ENCODE results near the gene SORD.

The SORD gene

DNA sequence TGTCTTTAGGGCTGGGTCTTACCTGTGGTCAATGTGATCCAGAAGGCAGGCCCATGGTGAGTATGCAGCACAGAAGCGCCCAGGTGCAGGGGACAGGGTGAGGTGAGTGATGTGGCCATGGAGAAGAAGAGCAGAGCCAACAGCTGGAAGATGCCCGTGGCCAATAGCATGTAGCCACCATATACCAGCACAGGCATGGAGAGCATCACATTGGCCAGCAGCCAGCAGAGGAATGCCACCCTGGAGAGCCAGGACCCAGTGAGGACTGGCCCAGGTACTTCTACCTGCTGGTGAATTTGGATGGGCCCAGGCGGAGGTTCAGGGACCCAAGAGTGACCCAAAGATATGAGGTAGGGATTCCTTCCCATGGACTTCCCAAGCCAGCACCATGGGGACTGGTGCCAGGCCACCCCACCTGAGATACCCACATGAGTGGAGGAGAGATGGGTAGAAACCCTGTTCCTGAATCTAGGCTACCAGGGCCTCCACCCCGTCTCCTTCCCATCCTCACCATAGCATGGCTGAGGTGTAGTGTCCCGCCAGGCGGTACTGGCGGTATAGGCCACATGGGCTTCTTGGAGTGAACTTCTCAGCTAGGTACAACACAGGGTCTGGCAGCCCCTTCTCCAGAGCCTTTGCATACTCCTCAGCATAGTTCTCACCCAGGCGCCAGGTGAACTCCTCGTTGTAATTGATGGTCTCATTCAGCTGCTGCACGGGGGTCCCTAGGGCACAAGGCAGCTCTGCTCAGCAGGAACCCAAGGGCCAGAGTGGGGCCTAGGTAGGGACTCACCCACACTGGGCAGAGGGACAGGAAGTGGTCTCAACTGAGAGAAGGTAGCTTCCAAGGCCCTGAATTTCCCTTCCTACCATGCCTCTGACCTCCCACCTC is 97.3 kb downstream of the SORD start:
- no peaks in the 10 kb centered on the region for H3K9me3 ChIP-seq (ENCODE audit: control insufficient read depth, insufficient read depth, low read depth, low read length)
- H3K27me3 ChIP-seq (ENCODE audit: control insufficient read depth, insufficient read depth, low read length): peaks cover 88% of the 10 kb centered on the region
- no peaks in the 10 kb centered on the region for H3K36me3 ChIP-seq (ENCODE audit: control insufficient read depth, insufficient read depth, low read length)
- H3K9ac ChIP-seq (ENCODE audit: low read length): no peak overlapping the region
- H3K27ac ChIP-seq (ENCODE audit: low read depth, low read length): no peak overlapping the region
- H3K4me1 ChIP-seq (ENCODE audit: control insufficient read depth, insufficient read depth, low read length): peaks cover 11% of the 10 kb centered on the region; the same call in 1 of the 2 replicates
- no peak overlapping the region for H3K4me3 ChIP-seq (ENCODE audit: low read depth, low read length)

DNA sequence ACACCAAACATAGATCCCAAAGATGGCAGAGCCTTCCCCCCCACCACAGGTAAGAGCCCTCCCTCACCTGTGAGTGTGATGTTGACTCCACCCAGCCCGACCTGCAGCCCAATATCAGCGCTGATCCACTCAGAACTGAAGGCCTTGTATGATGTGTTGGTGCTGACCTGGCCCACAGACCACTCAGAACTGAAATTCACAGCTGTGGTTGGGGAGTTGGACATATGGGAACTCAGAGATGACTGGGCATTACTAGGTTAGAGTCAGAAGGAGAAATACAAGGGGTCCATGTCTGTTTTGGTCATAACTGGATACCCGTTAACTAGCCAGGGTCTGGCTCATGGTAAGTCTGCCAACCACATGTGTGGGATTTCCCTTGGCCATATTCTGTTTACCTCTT is 98.0 kb downstream of the SORD start:
- Histone ChIP-seq H3K36me3 (ENCODE audit: control insufficient read depth, insufficient read depth, low read length) (no peaks in the 10 kb centered on the region), H3K9me3 (ENCODE audit: control insufficient read depth, insufficient read depth, low read depth, low read length) (no peaks in the 10 kb centered on the region), H3K4me1 (ENCODE audit: control insufficient read depth, insufficient read depth, low read length) (peaks cover 11% of the 10 kb centered on the region; the same call in 1 of the 2 replicates), H3K4me3 (ENCODE audit: low read depth, low read length) (no peak overlapping the region), H3K27me3 (ENCODE audit: control insufficient read depth, insufficient read depth, low read length) (peaks cover 88% of the 10 kb centered on the region), H3K27ac (ENCODE audit: low read depth, low read length) (no peak overlapping the region), H3K9ac (ENCODE audit: low read length) (no peak overlapping the region)

DNA sequence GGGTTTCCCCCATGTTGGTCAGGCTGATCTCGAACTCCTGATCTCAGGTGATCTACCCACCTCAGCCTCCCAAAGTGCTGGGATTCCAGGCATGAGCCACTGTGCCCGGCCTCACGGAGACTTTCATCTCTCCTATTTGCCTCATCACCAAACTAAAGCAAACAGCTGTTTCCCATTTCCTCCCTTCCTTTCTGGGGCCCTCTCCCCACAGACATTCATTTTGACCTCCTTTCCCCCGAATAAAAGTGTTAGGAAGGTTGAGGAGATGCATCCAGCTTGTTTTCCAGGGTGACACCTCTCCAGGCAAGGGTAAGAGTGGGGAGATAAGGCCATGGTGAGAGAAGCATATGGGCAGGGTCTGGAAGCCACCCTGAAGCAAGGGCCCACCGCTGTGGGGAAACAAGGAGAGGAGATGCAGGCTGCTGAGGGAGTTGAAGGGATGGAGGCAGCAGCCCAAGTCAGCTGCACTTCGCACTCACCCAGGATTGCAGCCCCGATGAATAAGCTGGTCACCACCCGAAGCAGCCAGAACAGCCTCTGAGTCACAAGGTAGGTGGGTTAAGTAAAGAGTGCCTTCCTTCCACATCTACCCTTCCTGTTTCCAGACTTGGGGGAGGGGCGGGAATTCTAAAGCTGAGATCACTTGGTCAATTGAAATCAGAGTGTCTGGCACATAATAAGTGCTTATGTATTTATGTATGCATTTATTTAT is 98.9 kb downstream of the SORD start:
- H3K27me3 ChIP-seq (ENCODE audit: control insufficient read depth, insufficient read depth, low read length): peaks cover 88% of the 10 kb centered on the region

DNA sequence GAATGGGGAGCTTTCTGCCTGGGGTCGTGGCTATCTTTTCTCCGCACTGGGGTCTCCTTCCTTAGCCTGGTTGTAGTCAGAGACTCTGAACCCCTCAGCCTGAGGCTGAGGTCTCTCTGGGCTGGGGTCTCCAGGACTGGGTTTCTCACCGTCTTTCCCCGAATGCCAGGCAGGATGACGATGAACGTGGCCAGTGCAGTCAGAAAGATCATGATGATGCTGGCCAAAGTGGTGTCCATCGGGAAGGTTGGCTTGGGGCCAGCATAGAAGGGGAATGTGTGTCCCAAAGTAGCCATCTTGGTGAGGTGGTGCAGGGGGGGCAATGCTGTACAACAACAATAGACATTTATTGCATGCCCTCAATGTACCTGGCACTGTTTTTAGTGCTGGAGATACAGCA is 99.7 kb downstream of the SORD start:
- Histone ChIP-seq H3K9ac (ENCODE audit: low read length) (no peak overlapping the region), H3K4me1 (ENCODE audit: control insufficient read depth, insufficient read depth, low read length) (peaks cover 5% of the 10 kb centered on the region; the same call in 1 of the 2 replicates), H3K9me3 (ENCODE audit: control insufficient read depth, insufficient read depth, low read depth, low read length) (no peaks in the 10 kb centered on the region), H3K27ac (ENCODE audit: low read depth, low read length) (no peak overlapping the region), H3K4me3 (ENCODE audit: low read depth, low read length) (no peak overlapping the region), H3K36me3 (ENCODE audit: control insufficient read depth, insufficient read depth, low read length) (no peaks in the 10 kb centered on the region), H3K27me3 (ENCODE audit: control insufficient read depth, insufficient read depth, low read length) (peaks cover 88% of the 10 kb centered on the region)

More for the DNA sequence above, 98.9 kb downstream of the SORD start:
- H3K9ac ChIP-seq (ENCODE audit: low read length): no peak overlapping the region
- H3K9me3 ChIP-seq (ENCODE audit: control insufficient read depth, insufficient read depth, low read depth, low read length): no peaks in the 10 kb centered on the region
- H3K4me3 ChIP-seq (ENCODE audit: low read depth, low read length): no peak overlapping the region
- H3K36me3 ChIP-seq (ENCODE audit: control insufficient read depth, insufficient read depth, low read length): no peaks in the 10 kb centered on the region
- no peak overlapping the region for H3K27ac ChIP-seq (ENCODE audit: low read depth, low read length)
- H3K4me1 ChIP-seq (ENCODE audit: control insufficient read depth, insufficient read depth, low read length): peaks cover 7% of the 10 kb centered on the region; the same call in 1 of the 2 replicates

DNA sequence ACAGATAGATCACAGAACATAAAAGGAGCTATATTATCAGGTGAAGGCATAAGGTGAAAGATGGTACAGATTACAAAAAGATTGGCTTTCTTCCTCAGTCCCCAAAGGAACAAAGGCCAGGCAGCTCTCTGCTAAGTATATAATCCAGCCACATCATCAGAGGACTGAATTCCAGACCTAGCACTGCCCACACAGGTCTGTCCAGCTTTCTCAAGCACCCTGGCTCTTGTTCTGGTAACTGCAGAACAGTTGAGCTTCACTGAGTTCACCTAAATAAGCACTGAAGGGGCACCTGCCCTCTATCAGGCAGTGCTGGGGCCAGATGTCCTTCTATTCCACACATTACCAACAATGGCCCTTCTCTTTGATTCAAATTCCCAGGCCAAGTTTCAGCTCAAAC is 100.4 kb downstream of the SORD start:
- H3K9ac ChIP-seq (ENCODE audit: low read length): no peak overlapping the region
- no peak overlapping the region for H3K4me3 ChIP-seq (ENCODE audit: low read depth, low read length)
- H3K27ac ChIP-seq (ENCODE audit: low read depth, low read length): no peak overlapping the region
- peaks cover 88% of the 10 kb centered on the region for H3K27me3 ChIP-seq (ENCODE audit: control insufficient read depth, insufficient read depth, low read length)
- H3K9me3 ChIP-seq (ENCODE audit: control insufficient read depth, insufficient read depth, low read depth, low read length): no peaks in the 10 kb centered on the region
- H3K36me3 ChIP-seq (ENCODE audit: control insufficient read depth, insufficient read depth, low read length): no peaks in the 10 kb centered on the region
- peaks cover 3% of the 10 kb centered on the region; the same call in 1 of the 2 replicates for H3K4me1 ChIP-seq (ENCODE audit: control insufficient read depth, insufficient read depth, low read length)

DNA sequence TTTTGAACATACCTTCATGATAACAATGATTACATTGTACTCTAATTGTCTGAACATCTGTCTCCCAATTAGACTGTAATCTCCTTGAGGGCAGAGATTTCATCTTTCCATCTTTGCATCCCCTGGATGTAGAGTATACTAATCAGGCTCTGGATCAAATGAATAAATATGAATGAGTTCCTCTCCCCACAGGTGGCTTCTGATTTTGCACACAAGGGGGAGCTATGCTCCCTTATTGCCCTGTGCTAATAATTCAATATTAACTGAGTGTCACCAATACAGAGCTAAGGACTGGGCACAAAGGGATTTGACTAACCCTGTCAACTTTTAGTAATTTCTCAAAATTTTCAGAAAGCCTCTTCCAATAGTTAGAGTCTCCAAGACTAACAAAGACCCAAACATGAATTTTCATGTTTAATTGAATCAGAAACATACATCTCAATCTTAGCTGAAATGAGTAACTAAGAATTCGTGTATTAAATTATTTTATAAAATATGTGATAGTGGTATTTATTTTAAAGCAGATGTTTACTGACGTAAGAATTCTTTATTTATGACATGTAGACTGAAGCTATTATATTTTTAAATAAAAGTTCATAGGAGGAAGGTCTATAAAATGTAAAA is 103.7 kb downstream of the SORD start:
- Histone ChIP-seq H3K36me3 (ENCODE audit: control insufficient read depth, insufficient read depth, low read length) (no peaks in the 10 kb centered on the region), H3K4me1 (ENCODE audit: control insufficient read depth, insufficient read depth, low read length) (peaks cover 11% of the 10 kb centered on the region; the same call in 1 of the 2 replicates), H3K9me3 (ENCODE audit: control insufficient read depth, insufficient read depth, low read depth, low read length) (no peaks in the 10 kb centered on the region), H3K4me3 (ENCODE audit: low read depth, low read length) (no peak overlapping the region), H3K27me3 (ENCODE audit: control insufficient read depth, insufficient read depth, low read length) (peaks cover 93% of the 10 kb centered on the region), H3K9ac (ENCODE audit: low read length) (no peak overlapping the region), H3K27ac (ENCODE audit: low read depth, low read length) (no peak overlapping the region)

All from HUES6 (cell line).